Stimulated activated memory B cell treated with anti-CD40 and anti-IgM and Interleukin-4, amounts not matched to agents 10 μg/mL and 1 μg/mL and 100 μg/mL, for 72 hours (primary cell): ENCODE measurements around the gene NUBP2.

ENCODE experiments used
- ATAC-seq: fragments of 150-1000 bp; cut with Tn5 transposase; 2 replicates; pipeline ENCODE4 v1.10.0; 2021
- H3K27ac Mint-ChIP-seq: one replicate; pipeline ENCODE4 v1.8.0; 2022; ENCODE audit warnings: mild to moderate bottlenecking, mixed read lengths
- H3K27me3 Mint-ChIP-seq: one replicate; pipeline ENCODE4 v1.8.0; 2022; ENCODE audit warnings: mixed read lengths
- H3K36me3 Mint-ChIP-seq: one replicate; pipeline ENCODE4 v1.8.0; 2022; ENCODE audit warnings: mixed read lengths
- H3K4me1 Mint-ChIP-seq: one replicate; pipeline ENCODE4 v1.8.0; 2022; ENCODE audit warnings: mixed read lengths
- H3K4me3 Mint-ChIP-seq: one replicate; pipeline ENCODE4 v1.8.0; 2022; ENCODE audit warnings: mild to moderate bottlenecking, moderate library complexity, mixed read lengths
- H3K9me3 Mint-ChIP-seq: one replicate; pipeline ENCODE4 v1.8.0; 2022; ENCODE audit warnings: mixed read lengths

Gene NUBP2

DNA sequence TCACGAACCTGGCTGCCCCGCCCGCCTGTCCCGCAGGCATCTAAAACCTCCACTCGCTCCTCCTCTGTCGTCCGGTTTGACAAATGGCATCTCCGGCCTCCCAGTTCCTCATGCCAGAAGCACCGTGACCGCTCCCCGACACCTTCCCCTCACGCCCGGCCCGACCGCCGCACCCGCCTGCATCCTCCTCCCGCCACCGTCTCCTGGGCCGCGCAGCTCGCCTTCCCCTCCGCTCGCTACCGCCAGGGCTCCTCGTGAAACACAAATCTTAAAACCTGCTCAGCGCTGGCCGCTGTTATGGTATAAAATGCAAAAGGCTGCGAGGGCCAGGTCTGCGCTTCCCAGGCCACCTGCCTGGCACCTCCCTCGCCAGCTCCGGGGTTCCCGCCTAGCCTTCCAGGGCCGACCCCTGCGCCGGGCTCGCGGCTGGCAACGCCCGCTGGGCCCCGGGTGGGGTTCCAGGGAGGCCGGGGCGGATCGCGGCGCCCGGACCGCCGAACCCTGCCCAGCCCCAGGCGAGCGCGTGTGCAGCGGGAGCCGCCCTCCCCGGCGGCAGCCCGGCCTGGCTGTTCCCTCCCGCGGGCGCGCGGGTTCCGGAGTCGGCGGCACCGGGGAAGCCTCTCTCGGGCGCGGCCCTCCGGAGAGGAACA lies 877 bp upstream of the NUBP2 start:
- Mint-ChIP-seq H3K27me3 (no peaks in the 10 kb centered on the region), H3K9me3 (no peaks in the 10 kb centered on the region), H3K4me1 (peaks cover 33% of the 10 kb centered on the region), H3K36me3 (peaks cover 9% of the 10 kb centered on the region), H3K4me3 (peak overlapping the region; percentile 90), H3K27ac (peak overlapping the region; percentile 81)
- peak; percentile 11 for ATAC-seq

DNA sequence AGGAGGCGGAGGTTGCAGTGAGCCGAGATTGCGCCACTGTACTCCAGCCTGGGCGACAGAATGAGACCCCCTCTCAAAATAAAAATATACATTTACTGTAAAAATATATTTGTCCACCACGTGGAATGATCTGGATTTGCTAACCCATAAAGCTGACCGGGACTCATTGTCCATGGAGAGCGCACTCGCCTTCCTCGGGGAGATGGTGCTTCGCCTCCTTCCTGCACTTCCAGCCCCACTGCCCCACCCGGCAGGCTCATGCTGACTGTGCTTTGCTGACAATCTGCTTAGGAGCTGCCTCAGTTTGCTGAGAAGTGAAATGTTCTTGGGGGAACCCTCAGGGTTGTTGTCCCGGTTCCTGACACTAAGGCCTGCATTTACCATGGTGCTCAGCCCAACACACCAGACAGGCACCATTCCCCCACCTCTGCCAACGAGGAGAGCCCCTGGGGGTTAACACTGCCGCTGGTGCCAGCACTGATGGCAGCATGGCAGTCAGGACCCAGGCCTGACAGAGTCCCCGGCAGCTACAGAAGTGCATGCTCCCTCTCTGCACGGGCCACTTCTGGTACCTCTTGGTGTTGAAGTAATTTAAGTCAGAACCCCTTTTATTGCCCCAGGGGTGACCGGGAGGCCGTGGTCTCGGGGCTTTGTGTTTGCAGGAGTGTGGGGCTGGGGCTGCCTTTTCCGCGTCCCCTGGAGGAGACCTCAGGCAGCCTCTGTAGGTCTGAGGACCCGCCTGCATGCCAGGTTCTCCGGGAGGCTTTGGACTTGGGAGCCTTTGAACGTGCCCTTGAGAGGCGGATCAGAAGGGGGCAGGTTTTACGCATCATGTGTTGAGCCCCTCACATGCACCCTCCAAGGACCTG lies 2.5 kb downstream of the NUBP2 start:
- H3K27ac Mint-ChIP-seq, result no peak overlapping the region
- H3K27me3 Mint-ChIP-seq, result no peaks in the 10 kb centered on the region
- no peak for ATAC-seq
- H3K4me3 Mint-ChIP-seq, result peak overlapping the region; percentile 38
- H3K9me3 Mint-ChIP-seq, result no peaks in the 10 kb centered on the region
- peaks cover 32% of the 10 kb centered on the region for H3K4me1 Mint-ChIP-seq
- H3K36me3 Mint-ChIP-seq, result peaks cover 16% of the 10 kb centered on the region

DNA sequence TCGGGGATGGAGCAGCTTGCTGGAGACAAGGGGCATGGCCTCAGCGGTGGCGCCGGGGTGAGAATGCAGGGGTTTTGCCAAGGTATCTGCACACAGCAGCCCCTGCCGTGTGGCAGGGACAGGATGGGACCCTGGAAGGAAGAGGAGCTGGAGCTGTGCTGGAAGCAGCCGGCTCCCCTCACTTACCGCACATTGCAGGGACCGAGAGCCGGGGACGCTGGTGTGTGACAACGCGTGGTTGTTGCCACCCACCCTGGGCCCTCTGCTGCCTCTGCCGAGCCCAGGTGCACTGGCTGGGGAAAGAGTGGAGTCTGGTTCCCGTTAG lies 3.0 kb downstream of the NUBP2 start:
- Mint-ChIP-seq H3K27ac (no peak overlapping the region), H3K27me3 (no peaks in the 10 kb centered on the region), H3K4me3 (no peak overlapping the region), H3K36me3 (peaks cover 16% of the 10 kb centered on the region), H3K9me3 (no peaks in the 10 kb centered on the region), H3K4me1 (peaks cover 32% of the 10 kb centered on the region)
- ATAC-seq, result no peak

GRCh38 chr16:1786242-1787055 lies 3.7 kb downstream of the NUBP2 start:
- Mint-ChIP-seq H3K4me3 (no peak overlapping the region), H3K27me3 (no peaks in the 10 kb centered on the region), H3K36me3 (peaks cover 16% of the 10 kb centered on the region), H3K9me3 (no peaks in the 10 kb centered on the region), H3K27ac (no peak overlapping the region), H3K4me1 (peaks cover 27% of the 10 kb centered on the region)
- no peak for ATAC-seq

DNA sequence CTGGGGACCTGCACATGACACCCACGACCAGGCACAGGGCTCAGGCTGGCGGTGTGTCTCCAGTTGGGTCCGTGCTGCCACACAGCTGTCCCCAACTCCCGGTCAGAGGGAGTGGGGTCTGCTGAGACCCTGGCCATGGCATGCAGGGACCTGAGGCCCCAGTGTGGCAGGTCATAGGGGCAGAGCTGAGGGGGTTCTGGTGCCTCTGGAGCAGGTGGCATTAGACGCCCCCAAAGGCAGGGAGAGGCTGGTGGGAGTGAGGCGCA lies 4.2 kb downstream of the NUBP2 start:
- no peak for ATAC-seq
- Mint-ChIP-seq H3K36me3 (peaks cover 16% of the 10 kb centered on the region), H3K9me3 (no peaks in the 10 kb centered on the region), H3K4me1 (peaks cover 22% of the 10 kb centered on the region), H3K27me3 (no peaks in the 10 kb centered on the region), H3K27ac (no peak overlapping the region), H3K4me3 (no peak overlapping the region)

DNA sequence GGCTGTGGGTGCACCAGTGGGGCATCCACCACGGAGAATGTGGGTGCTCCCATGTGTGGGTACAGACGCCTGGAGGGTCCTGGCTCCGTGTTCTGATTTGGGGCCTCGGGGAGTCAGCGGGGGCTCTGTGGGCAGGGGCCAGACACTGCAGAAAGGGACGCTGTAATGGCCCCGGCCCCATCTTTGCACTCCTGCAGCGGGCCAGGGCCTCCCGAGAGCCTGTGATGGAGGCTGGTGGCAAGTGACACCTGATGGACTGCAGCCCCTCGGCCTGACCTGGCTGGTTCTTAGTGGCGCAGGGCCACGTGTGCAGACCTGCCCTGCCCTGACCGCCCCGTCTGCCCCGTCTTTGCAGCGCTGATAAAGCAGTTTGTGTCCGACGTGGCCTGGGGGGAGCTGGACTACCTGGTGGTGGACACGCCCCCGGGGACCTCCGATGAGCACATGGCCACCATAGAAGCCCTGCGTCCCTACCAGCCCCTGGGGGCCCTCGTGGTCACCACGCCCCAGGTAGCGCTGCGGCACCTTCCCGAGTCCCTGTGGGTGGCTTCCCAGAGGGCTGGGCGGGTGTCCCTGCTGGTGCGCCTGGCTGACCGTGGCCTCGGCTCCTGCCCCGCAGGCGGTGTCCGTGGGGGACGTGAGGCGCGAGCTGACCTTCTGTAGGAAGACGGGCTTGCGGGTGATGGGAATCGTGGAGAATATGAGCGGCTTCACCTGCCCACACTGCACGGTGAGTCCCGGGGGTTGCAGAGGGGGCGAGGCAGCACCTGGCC lies 4.7 kb downstream of the NUBP2 start:
- Mint-ChIP-seq H3K36me3 (peaks cover 16% of the 10 kb centered on the region), H3K4me3 (no peak overlapping the region), H3K27me3 (no peaks in the 10 kb centered on the region), H3K9me3 (no peaks in the 10 kb centered on the region), H3K27ac (no peak overlapping the region), H3K4me1 (peaks cover 21% of the 10 kb centered on the region)
- no peak for ATAC-seq

DNA sequence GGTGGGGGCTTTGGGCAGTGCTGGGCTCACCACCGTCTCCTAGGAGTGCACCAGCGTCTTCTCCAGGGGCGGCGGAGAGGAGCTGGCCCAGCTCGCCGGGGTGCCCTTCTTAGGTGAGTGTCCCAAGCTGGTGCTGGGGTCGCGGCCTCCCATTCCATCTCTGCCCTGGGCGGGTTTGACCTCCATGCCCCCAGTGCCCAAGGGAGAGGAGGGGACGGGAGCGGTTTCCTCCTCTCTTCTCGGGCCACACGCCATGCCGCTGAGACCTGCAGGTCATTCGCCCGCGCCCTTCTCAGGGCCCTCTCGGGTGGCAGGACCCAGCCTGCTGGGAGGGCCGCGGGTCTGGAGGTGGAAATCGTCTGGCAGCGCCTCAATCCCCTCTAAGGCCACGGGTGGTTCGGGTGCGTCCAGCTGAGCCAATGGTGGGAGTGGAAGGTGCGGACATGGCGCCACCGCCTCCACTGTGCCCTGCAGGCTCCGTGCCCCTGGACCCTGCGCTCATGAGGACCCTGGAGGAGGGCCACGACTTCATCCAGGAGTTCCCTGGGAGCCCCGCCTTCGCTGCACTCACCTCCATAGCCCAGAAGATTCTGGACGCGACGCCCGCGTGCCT lies 5.4 kb downstream of the NUBP2 start:
- Mint-ChIP-seq H3K4me1 (peaks cover 21% of the 10 kb centered on the region), H3K9me3 (no peaks in the 10 kb centered on the region), H3K27me3 (no peaks in the 10 kb centered on the region), H3K27ac (no peak overlapping the region), H3K4me3 (no peak overlapping the region), H3K36me3 (peaks cover 16% of the 10 kb centered on the region)
- ATAC-seq, result no peak

DNA sequence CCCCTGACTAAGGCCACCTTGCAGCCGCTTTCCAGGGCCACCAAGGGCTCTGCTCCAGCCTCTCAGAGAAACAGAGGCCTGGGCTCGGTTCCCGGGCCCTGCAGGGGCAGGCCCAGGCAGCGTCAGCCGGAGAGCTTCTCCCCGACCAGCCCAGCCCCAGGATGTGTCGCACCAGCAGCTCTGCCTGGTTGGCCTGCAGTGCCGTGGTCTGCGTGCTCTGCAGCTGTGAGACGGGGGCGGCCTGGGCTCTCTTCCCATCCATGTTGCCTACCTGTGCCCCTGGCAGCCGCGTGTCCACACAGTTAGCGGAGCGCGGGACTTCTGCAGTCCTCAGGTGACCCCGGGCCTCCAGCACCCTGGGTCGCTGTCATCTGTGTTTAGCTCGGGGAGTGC lies 5.9 kb downstream of the NUBP2 start:
- Mint-ChIP-seq H3K27me3 (no peaks in the 10 kb centered on the region), H3K27ac (no peak overlapping the region), H3K4me1 (peaks cover 21% of the 10 kb centered on the region), H3K9me3 (no peaks in the 10 kb centered on the region), H3K4me3 (no peak overlapping the region), H3K36me3 (peaks cover 16% of the 10 kb centered on the region)
- no peak for ATAC-seq

GRCh38 chr16:1789643-1790045 lies 6.9 kb downstream of the NUBP2 start:
- no peak overlapping the region for H3K4me3 Mint-ChIP-seq
- H3K27ac Mint-ChIP-seq, result no peak overlapping the region
- ATAC-seq, result no peak
- no peaks in the 10 kb centered on the region for H3K9me3 Mint-ChIP-seq
- peaks cover 21% of the 10 kb centered on the region for H3K4me1 Mint-ChIP-seq
- no peaks in the 10 kb centered on the region for H3K27me3 Mint-ChIP-seq
- peaks cover 16% of the 10 kb centered on the region for H3K36me3 Mint-ChIP-seq

GRCh38 chr16:1790261-1790610 lies 7.5 kb downstream of the NUBP2 start:
- no peak for ATAC-seq
- H3K36me3 Mint-ChIP-seq, result peaks cover 11% of the 10 kb centered on the region
- no peak overlapping the region for H3K4me3 Mint-ChIP-seq
- no peaks in the 10 kb centered on the region for H3K27me3 Mint-ChIP-seq
- peaks cover 16% of the 10 kb centered on the region for H3K4me1 Mint-ChIP-seq
- no peak overlapping the region for H3K27ac Mint-ChIP-seq
- H3K9me3 Mint-ChIP-seq, result no peaks in the 10 kb centered on the region

GRCh38 chr16:1790611-1791255 lies 8.0 kb downstream of the NUBP2 start:
- H3K27me3 Mint-ChIP-seq, result no peaks in the 10 kb centered on the region
- H3K4me1 Mint-ChIP-seq, result peaks cover 11% of the 10 kb centered on the region
- no peaks in the 10 kb centered on the region for H3K9me3 Mint-ChIP-seq
- ATAC-seq, result no peak
- H3K36me3 Mint-ChIP-seq, result peaks cover 9% of the 10 kb centered on the region
- H3K27ac Mint-ChIP-seq, result no peak overlapping the region
- no peak overlapping the region for H3K4me3 Mint-ChIP-seq

GRCh38 chr16:1791256-1791942 lies 8.6 kb downstream of the NUBP2 start:
- Mint-ChIP-seq H3K27me3 (no peaks in the 10 kb centered on the region), H3K4me3 (no peak overlapping the region), H3K27ac (no peak overlapping the region), H3K4me1 (peaks cover 6% of the 10 kb centered on the region), H3K9me3 (no peaks in the 10 kb centered on the region), H3K36me3 (peaks cover 9% of the 10 kb centered on the region)
- ATAC-seq, result no peak

GRCh38 chr16:1791943-1792812 lies 9.4 kb downstream of the NUBP2 start:
- peaks cover 6% of the 10 kb centered on the region for H3K4me1 Mint-ChIP-seq
- H3K4me3 Mint-ChIP-seq, result no peak overlapping the region
- peaks cover 2% of the 10 kb centered on the region for H3K9me3 Mint-ChIP-seq
- peaks cover 14% of the 10 kb centered on the region for H3K36me3 Mint-ChIP-seq
- no peaks in the 10 kb centered on the region for H3K27me3 Mint-ChIP-seq
- no peak for ATAC-seq
- no peak overlapping the region for H3K27ac Mint-ChIP-seq
